H9 (cell line): ENCODE measurements around the gene PALD1. TPM values are rescaled to one million over a fixed set of nuclear protein-coding genes. Genes with fewer than 3 reads are reported as not detected.

ENCODE experiments used
- DNase-seq: peaks from one replicate; pipeline ENCODE4 v3.0.0-alpha.2; 2017
- H2AFZ ChIP-seq: one replicate; pipeline ENCODE4 v1.6.1; 2013; ENCODE audit warnings: mild to moderate bottlenecking, low read length, control low read depth, moderate library complexity
- H2AK5ac ChIP-seq: 2 replicates; pipeline ENCODE4 v1.6.1; 2013; ENCODE audit warnings: low read length, control low read depth, mixed read lengths; ENCODE audit not compliant: insufficient read length
- H2BK120ac ChIP-seq: one replicate; pipeline ENCODE4 v1.6.1; 2013; ENCODE audit warnings: low read depth, mild to moderate bottlenecking, low read length, control low read depth, inconsistent platforms; ENCODE audit not compliant: poor library complexity, severe bottlenecking
- H2BK12ac ChIP-seq: 2 replicates; pipeline ENCODE4 v1.6.1; 2013; ENCODE audit warnings: low read length, control low read depth, mixed read lengths, low read depth; ENCODE audit not compliant: insufficient read length
- H2BK15ac ChIP-seq: 2 replicates; pipeline ENCODE4 v1.6.1; 2013; ENCODE audit warnings: low read depth, low read length, control low read depth
- H2BK20ac ChIP-seq: one replicate; pipeline ENCODE4 v1.6.1; 2013; ENCODE audit warnings: low read depth, mild to moderate bottlenecking, low read length, control low read depth, inconsistent platforms; ENCODE audit not compliant: poor library complexity, severe bottlenecking
- H2BK5ac ChIP-seq: 2 replicates; pipeline ENCODE4 v1.6.1; 2013; ENCODE audit warnings: low read length, control low read depth, mixed read lengths; ENCODE audit not compliant: insufficient read length
- H3K14ac ChIP-seq: 2 replicates; pipeline ENCODE4 v1.6.1; 2013; ENCODE audit warnings: low read length, control low read depth; ENCODE audit not compliant: insufficient read depth
- H3K18ac ChIP-seq: 2 replicates; pipeline ENCODE4 v1.6.1; 2013; ENCODE audit warnings: low read depth, mild to moderate bottlenecking, mixed read lengths, low read length, control low read depth; ENCODE audit not compliant: insufficient read length
- H3K23ac ChIP-seq: 2 replicates; pipeline ENCODE4 v1.6.1; 2013; ENCODE audit warnings: low read length, control low read depth, mixed read lengths, low read depth; ENCODE audit not compliant: insufficient read length
- H3K23me2 ChIP-seq: 2 replicates; pipeline ENCODE4 v1.6.1; 2013; ENCODE audit warnings: low read depth, mild to moderate bottlenecking, mixed read lengths, low read length, control low read depth; ENCODE audit not compliant: insufficient read length, poor library complexity, severe bottlenecking
- H3K27ac ChIP-seq: 2 replicates; pipeline ENCODE4 v1.5.1; 2013; ENCODE audit warnings: low read length, control low read depth, mixed read lengths, low read depth; ENCODE audit not compliant: insufficient read length
- H3K27me3 ChIP-seq: 2 replicates; pipeline ENCODE4 v1.6.1; 2013; ENCODE audit warnings: low read length, control low read depth, inconsistent platforms; ENCODE audit not compliant: insufficient read depth
- H3K4ac ChIP-seq: 2 replicates; pipeline ENCODE4 v1.6.1; 2013; ENCODE audit warnings: low read depth, mild to moderate bottlenecking, control low read depth, inconsistent platforms, low read length, moderate library complexity
- H3K4me1 ChIP-seq: 2 replicates; pipeline ENCODE4 v1.6.1; 2013; ENCODE audit warnings: low read length, control low read depth, inconsistent platforms; ENCODE audit not compliant: insufficient read depth
- H3K4me2 ChIP-seq: 2 replicates; pipeline ENCODE4 v1.6.1; 2013; ENCODE audit warnings: low read length, control low read depth, mixed read lengths; ENCODE audit not compliant: insufficient read length, insufficient read depth
- H3K56ac ChIP-seq: 2 replicates; pipeline ENCODE4 v1.6.1; 2013; ENCODE audit warnings: low read depth, mild to moderate bottlenecking, mixed read lengths, low read length, control low read depth; ENCODE audit not compliant: insufficient read length
- H3K79me1 ChIP-seq: 2 replicates; pipeline ENCODE4 v1.6.1; 2013; ENCODE audit warnings: low read depth, mild to moderate bottlenecking, moderate library complexity, low read length, control low read depth, inconsistent platforms; ENCODE audit not compliant: insufficient read depth, poor library complexity, severe bottlenecking
- H3K79me2 ChIP-seq: 2 replicates; pipeline ENCODE4 v1.6.1; 2013; ENCODE audit warnings: low read length, control low read depth, inconsistent platforms; ENCODE audit not compliant: insufficient read depth
- H3K9ac ChIP-seq: 2 replicates; pipeline ENCODE4 v1.6.1; 2013; ENCODE audit warnings: low read length, control low read depth, mixed read lengths; ENCODE audit not compliant: insufficient read length; ENCODE audit errors: extremely low read depth
- H3K9me3 ChIP-seq: one replicate; pipeline ENCODE4 v1.6.1; 2013; ENCODE audit warnings: low read depth, low read length, inconsistent platforms; ENCODE audit not compliant: control insufficient read depth
- H3T11ph ChIP-seq: one replicate; pipeline ENCODE4 v1.6.1; 2013; ENCODE audit warnings: mild to moderate bottlenecking, low read length, control low read depth, inconsistent platforms
- H4K20me1 ChIP-seq: one replicate; pipeline ENCODE4 v1.6.1; 2013; ENCODE audit not compliant: control insufficient read depth, insufficient read length, insufficient read depth
- H4K5ac ChIP-seq: 2 replicates; pipeline ENCODE4 v1.6.1; 2013; ENCODE audit warnings: low read depth, mild to moderate bottlenecking, mixed read lengths, low read length, control low read depth; ENCODE audit not compliant: insufficient read length
- H4K8ac ChIP-seq: replicated peaks from 2 replicates; pipeline ENCODE4 v1.6.1; 2013; ENCODE audit warnings: low read length, control low read depth, mixed read lengths, low read depth; ENCODE audit not compliant: insufficient read length
- H4K91ac ChIP-seq: 2 replicates; pipeline ENCODE4 v1.6.1; 2013; ENCODE audit warnings: low read depth, mild to moderate bottlenecking, moderate library complexity, mixed read lengths, low read length, control low read depth; ENCODE audit not compliant: insufficient read length
- H3K27ac Mint-ChIP-seq, 3 experiments: 2 replicates in 2 of 3; 3 replicates in 1 of 3; pipeline ENCODE4 v1.8.0; 2020 to 2021; ENCODE audit warnings: mixed read lengths in 3 of 3, mild to moderate bottlenecking in 1 of 3, moderate library complexity in 1 of 3
- H3K27me3 Mint-ChIP-seq: 2 replicates; pipeline ENCODE4 v1.8.0; 2021; ENCODE audit warnings: low read depth, mild to moderate bottlenecking, moderate library complexity, mixed read lengths
- H3K36me3 Mint-ChIP-seq, 3 experiments: 2 replicates in 2 of 3; 3 replicates in 1 of 3; pipeline ENCODE4 v1.8.0; 2020 to 2021; ENCODE audit warnings: low read depth in 3 of 3, mixed read lengths in 3 of 3; ENCODE audit not compliant: insufficient read depth in 1 of 3
- H3K4me1 Mint-ChIP-seq, 2 experiments: 2 replicates each; pipeline ENCODE4 v1.8.0; 2020; ENCODE audit warnings: mixed read lengths in 2 of 2
- H3K4me3 Mint-ChIP-seq, 2 experiments: 2 replicates in 1 of 2; 3 replicates in 1 of 2; pipeline ENCODE4 v1.8.0; 2020 to 2021; ENCODE audit warnings: mild to moderate bottlenecking in 2 of 2, mixed read lengths in 2 of 2, moderate library complexity in 1 of 2
- H3K9me3 Mint-ChIP-seq, 2 experiments: 2 replicates in 1 of 2; 3 replicates in 1 of 2; pipeline ENCODE4 v1.8.0; 2020; ENCODE audit warnings: mild to moderate bottlenecking in 2 of 2, mixed read lengths in 2 of 2, moderate library complexity in 1 of 2
- whole genome bisulfite sequencing: extraction: QIAGEN DNeasy Blood & Tissue Kit; methylation state at CpG from one replicate; pipeline ENCODE4 v1.1.7; 2013; ENCODE audit warnings: missing lambda C conversion rate, low lambda C conversion rate, mixed read lengths; ENCODE audit not compliant: insufficient read length; ENCODE audit errors: extremely low coverage; 5-methylcytosine and 5-hydroxymethylcytosine counted together
- total RNA-seq: library from RNA; stranded (reverse); gene quantifications from 2 replicates; pipeline ENCODE4 v1.2.1, GENCODE V29; 2021
- TF ChIP-seq, protein P1 (sequence below): fragments of 200-600 bp; sonication (generic); conservative IDR thresholded peaks from 3 replicates; pipeline ENCODE4 v1.8.0; 2021; ENCODE audit warnings: antibody characterized with exemption, mild to moderate bottlenecking

Gene PALD1
- total RNA-seq, 1 experiment from 2014 or later: 21.1 TPM

DNA sequence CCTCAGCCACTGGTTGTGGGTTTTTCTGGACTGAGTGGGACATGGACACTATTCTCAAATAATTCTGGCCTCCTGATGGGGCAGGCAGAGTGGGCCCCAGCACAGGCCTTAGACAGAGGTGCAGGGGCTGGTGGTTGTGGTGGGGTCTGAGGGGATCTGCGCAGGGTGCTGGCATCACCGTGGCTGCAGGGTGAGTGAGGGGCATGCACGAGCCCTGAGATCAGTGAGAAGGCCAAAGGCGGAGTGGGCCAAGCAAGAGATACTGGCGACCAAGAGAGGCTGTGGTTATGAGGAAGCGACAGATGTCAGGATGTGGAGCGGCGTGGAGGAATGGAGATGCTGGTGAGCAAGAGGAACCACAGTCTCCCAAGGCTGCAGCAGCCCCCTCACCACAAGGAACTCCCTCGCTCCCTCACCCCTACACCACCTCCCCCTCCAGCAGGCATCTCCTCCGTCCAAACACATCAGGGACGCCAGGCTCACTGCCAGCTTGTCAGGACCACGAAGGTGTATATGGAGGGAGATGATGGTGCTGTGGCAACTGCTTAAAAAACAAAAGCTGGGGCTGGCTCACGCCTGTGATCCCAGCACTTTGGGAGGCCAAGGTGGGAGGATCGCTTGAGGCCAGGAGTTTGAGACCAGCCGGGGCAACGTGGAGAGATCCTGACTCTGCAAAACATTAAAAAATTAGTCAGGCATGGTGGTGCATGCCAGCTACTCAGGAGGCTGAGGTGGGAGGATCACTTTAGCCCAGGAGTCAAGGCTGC is 114.4 kb downstream of the PALD1 start:
- peak overlapping the region in 1 of 3 experiments; percentile 78; a peak in 2 of 7 replicates for H3K27ac Mint-ChIP-seq
- WGBS: no CpG with 5 or more reads among the region's 16 CpGs

More for the DNA sequence above, 114.4 kb downstream of the PALD1 start:
- Histone ChIP-seq H3K23ac (no peak overlapping the region), H4K8ac (no peak overlapping the region), H3K79me2 (no peaks in the 10 kb centered on the region), H3K14ac (no peak overlapping the region), H3K18ac (no peak overlapping the region), H3K4me2 (no peak overlapping the region), H3K9ac (no peak overlapping the region), H3K4me1 (0 out of 2 replicates have a peak, but pooled peaks cover 4% of the 10 kb centered on the region), H2AFZ (no peak overlapping the region), H3T11ph (no peak overlapping the region), H2BK12ac (no peak overlapping the region), H4K5ac (no peak overlapping the region), H4K20me1 (no peaks in the 10 kb centered on the region), H3K27ac (no peak overlapping the region), H3K9me3 (no peaks in the 10 kb centered on the region), H3K23me2 (no peaks in the 10 kb centered on the region), H2BK120ac (no peak overlapping the region), H2BK20ac (no peak overlapping the region), H3K27me3 (no peaks in the 10 kb centered on the region), H4K91ac (no peak overlapping the region), H3K56ac (no peak overlapping the region), H3K79me1 (no peaks in the 10 kb centered on the region), H3K4ac (no peak overlapping the region), H2BK15ac (no peak overlapping the region), H2BK5ac (no peak overlapping the region), H2AK5ac (no peak overlapping the region)
- TF ChIP-seq, protein P1, sequence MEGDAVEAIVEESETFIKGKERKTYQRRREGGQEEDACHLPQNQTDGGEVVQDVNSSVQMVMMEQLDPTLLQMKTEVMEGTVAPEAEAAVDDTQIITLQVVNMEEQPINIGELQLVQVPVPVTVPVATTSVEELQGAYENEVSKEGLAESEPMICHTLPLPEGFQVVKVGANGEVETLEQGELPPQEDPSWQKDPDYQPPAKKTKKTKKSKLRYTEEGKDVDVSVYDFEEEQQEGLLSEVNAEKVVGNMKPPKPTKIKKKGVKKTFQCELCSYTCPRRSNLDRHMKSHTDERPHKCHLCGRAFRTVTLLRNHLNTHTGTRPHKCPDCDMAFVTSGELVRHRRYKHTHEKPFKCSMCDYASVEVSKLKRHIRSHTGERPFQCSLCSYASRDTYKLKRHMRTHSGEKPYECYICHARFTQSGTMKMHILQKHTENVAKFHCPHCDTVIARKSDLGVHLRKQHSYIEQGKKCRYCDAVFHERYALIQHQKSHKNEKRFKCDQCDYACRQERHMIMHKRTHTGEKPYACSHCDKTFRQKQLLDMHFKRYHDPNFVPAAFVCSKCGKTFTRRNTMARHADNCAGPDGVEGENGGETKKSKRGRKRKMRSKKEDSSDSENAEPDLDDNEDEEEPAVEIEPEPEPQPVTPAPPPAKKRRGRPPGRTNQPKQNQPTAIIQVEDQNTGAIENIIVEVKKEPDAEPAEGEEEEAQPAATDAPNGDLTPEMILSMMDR: no peak
- DNase-seq: no peak
- Mint-ChIP-seq H3K9me3 (no peaks in the 10 kb centered on the region), H3K27me3 (peaks cover 2% of the 10 kb centered on the region; the same call in 1 of the 2 replicates), H3K4me3 (no peak overlapping the region), H3K4me1 (peaks cover 22 to 31% of the 10 kb centered on the region in 2 experiments), H3K36me3 (no peaks in the 10 kb centered on the region)
